ENCODE measurements around the gene CUBN. TPM values are rescaled to one million over a fixed set of nuclear protein-coding genes. Genes with fewer than 3 reads are reported as not detected.

Gene CUBN
- total and polyA plus RNA-seq, 9 of the 15 experiments (the other 6 are each of a cell fraction or from before 2014, with no cell fraction given), result 0.04 to 0.33 (median 0.09) TPM

- H2AFZ ChIP-seq (ENCODE audit: low read depth, low read length), result no peak overlapping the region
- no peak overlapping the region for H3K27ac ChIP-seq (ENCODE audit: extremely low read depth, low read depth, low read length)
- ChIA-PET POLR2A (no interaction called here), CTCF (ENCODE audit: low intra/inter-chr PET ratio) (no interaction called here)
- no peaks in the 10 kb centered on the region for H3K9me3 ChIP-seq (replicated peaks; ENCODE audit: control insufficient read depth, insufficient read depth, low read depth, low read length)
- no TSS peak for BruUV-seq (replicated peaks)
- no peaks in the 10 kb centered on the region for H3K79me2 ChIP-seq (ENCODE audit: control insufficient read depth, insufficient read depth, low read length)
- no peaks in the 10 kb centered on the region for H3K36me3 ChIP-seq (ENCODE audit: control insufficient read depth, insufficient read depth, low read length)
- no peaks in the 10 kb centered on the region for H3K27me3 ChIP-seq (ENCODE audit: control insufficient read depth in 2 of 2, insufficient read depth in 2 of 2, low read length in 2 of 2)
- TF ChIP-seq FOSL1 (tag; conservative IDR thresholded peaks at IDR 0.05) (0 out of 2 replicates have a peak, but pooled peaks have one; percentile 1), CTBP1 (IDR thresholded peaks at IDR 0.05; ENCODE audit: borderline replicate concordance) (no peak), ELF4 (CRISPR knock-in tag; IDR thresholded peaks at IDR 0.05) (0 out of 2 replicates have a peak, but pooled peaks have one; percentile 35), GTF2F1 (IDR thresholded peaks at IDR 0.05; ENCODE audit: low read depth, low read length) (no peak), ZNF347 (CRISPR knock-in tag; IDR thresholded peaks at IDR 0.05; ENCODE audit: low read depth) (no peak), PCBP2 (IDR thresholded peaks at IDR 0.05; ENCODE audit: low read depth, low read length, poor library complexity, severe bottlenecking) (peak; percentile 97), PCBP1 (IDR thresholded peaks at IDR 0.05; ENCODE audit: low read depth, low read length, poor library complexity, severe bottlenecking) (peak; percentile 51), ZNF764 (CRISPR knock-in tag; IDR thresholded peaks at IDR 0.05; ENCODE audit: low read depth) (no peak), HNRNPK (IDR thresholded peaks at IDR 0.05; ENCODE audit: low read depth, low read length, poor library complexity, severe bottlenecking) (peak; percentile 86), FOXA3 (CRISPR knock-in tag; conservative IDR thresholded peaks at IDR 0.05 in 1 of 2, IDR thresholded peaks at IDR 0.05 in 1 of 2) (no peak), ZBTB7A (IDR thresholded peaks at IDR 0.05; ENCODE audit: borderline replicate concordance, control insufficient read depth, low read depth, low read length) (no peak), ZNF165 (CRISPR knock-in tag; IDR thresholded peaks at IDR 0.05; ENCODE audit: borderline replicate concordance) (no peak), TAF7 (tag; IDR thresholded peaks at IDR 0.05) (no peak), ZNF512 (tag; IDR thresholded peaks at IDR 0.05) (peak; percentile 63; the same call in 1 of the 2 replicates)
- no peaks in the 10 kb centered on the region for H4K20me1 ChIP-seq (replicated peaks; ENCODE audit: control insufficient read depth, insufficient read depth, low read length)
- H3K4me1 ChIP-seq (replicated peaks in 1 of 2; ENCODE audit: control insufficient read depth in 2 of 2, insufficient read depth in 2 of 2, low read length in 2 of 2), result peaks cover 0 to 7% of the 10 kb centered on the region in 2 experiments; a peak in 2 of 5 replicates
- FAIRE-seq (no peak), ATAC-seq (no peak), DNase-seq (ENCODE audit: extremely low read depth in 1 of 4, low spot score in 3 of 4) (no peak)
- intact Hi-C loops (cut with micrococcal nuclease) (no loop called here), in situ Hi-C loops (cut with MboI) (no loop called here)
- no peak overlapping the region for H3K9ac ChIP-seq (ENCODE audit: insufficient read depth in 1 of 2, low read depth in 2 of 2, low read length in 2 of 2)
- no peaks in the 10 kb centered on the region for H3K9me1 ChIP-seq (ENCODE audit: control insufficient read depth, insufficient read depth, low read length)
- H3K4me2 ChIP-seq (ENCODE audit: insufficient read depth, low read length), result no peak overlapping the region
- 52% methylated on average over 3 of the region's 4 CpGs for WGBS (ENCODE audit: insufficient coverage, low coverage, missing lambda C conversion rate)
- no peak overlapping the region for H3K4me3 ChIP-seq
Measured at GRCh38 chr10:16942381-16943078, 187.1 kb downstream of the CUBN start.

Data from K562 (cell line).